ENCODE data around the gene PMPCA. TPM values are rescaled to one million over a fixed set of nuclear protein-coding genes. Genes with fewer than 3 reads are reported as not detected.
A peak's percentile ranks its signal among the peaks of the same experiment; 100 is the strongest.

PMPCA gene
- total and polyA plus RNA-seq, 4 donors, result 27.0 to 75.6 (median 41.6) TPM

DNA sequence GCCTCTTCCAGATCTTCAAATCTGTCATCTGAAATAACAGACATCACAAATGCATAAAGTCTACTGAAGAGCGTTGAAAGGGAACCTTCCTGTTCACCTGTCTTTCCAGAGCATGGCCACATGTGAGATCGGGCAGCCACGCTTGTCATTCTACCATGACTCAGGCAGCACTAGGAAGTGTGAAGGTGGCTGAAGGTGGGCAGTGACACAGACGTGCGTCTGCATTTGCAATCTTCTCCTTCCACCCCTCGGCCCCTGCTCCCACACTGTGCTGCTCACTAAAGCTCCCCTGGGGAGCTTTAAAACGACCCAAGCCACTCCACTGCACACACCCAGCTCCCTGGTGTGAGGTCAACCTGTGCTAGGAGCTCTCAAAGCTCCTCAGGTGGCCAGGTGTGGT, 2.5 kb upstream of the PMPCA start:
- peaks cover 5 to 36% (median 14%) of the 10 kb centered on the region in 4 donors for H3K36me3 ChIP-seq (ENCODE audit: control insufficient read depth in 4 of 4, insufficient read depth in 3 of 4, low read depth in 1 of 4, low read length in 3 of 4)
- H3K27me3 ChIP-seq (ENCODE audit: control insufficient read depth in 4 of 4, insufficient read depth in 4 of 4, low read length in 3 of 4), result no peaks in the 10 kb centered on the region
- peaks cover 3 to 22% (median 17%) of the 10 kb centered on the region in 4 donors for H3K4me1 ChIP-seq (ENCODE audit: control insufficient read depth in 4 of 4, insufficient read depth in 4 of 4, low read length in 3 of 4)
- no peak overlapping the region for H3K4me3 ChIP-seq (ENCODE audit: low read depth in 1 of 3, low read length in 3 of 3)
- TF ChIP-seq HNF4A (conservative IDR thresholded peaks at IDR 0.05), result no peak
- TF ChIP-seq EGR1 (IDR thresholded peaks at IDR 0.05; ENCODE audit: low read depth in 2 of 2), result no peak
- TF ChIP-seq ZBTB33 (IDR thresholded peaks at IDR 0.05), result no peak
- TF ChIP-seq, protein P1, sequence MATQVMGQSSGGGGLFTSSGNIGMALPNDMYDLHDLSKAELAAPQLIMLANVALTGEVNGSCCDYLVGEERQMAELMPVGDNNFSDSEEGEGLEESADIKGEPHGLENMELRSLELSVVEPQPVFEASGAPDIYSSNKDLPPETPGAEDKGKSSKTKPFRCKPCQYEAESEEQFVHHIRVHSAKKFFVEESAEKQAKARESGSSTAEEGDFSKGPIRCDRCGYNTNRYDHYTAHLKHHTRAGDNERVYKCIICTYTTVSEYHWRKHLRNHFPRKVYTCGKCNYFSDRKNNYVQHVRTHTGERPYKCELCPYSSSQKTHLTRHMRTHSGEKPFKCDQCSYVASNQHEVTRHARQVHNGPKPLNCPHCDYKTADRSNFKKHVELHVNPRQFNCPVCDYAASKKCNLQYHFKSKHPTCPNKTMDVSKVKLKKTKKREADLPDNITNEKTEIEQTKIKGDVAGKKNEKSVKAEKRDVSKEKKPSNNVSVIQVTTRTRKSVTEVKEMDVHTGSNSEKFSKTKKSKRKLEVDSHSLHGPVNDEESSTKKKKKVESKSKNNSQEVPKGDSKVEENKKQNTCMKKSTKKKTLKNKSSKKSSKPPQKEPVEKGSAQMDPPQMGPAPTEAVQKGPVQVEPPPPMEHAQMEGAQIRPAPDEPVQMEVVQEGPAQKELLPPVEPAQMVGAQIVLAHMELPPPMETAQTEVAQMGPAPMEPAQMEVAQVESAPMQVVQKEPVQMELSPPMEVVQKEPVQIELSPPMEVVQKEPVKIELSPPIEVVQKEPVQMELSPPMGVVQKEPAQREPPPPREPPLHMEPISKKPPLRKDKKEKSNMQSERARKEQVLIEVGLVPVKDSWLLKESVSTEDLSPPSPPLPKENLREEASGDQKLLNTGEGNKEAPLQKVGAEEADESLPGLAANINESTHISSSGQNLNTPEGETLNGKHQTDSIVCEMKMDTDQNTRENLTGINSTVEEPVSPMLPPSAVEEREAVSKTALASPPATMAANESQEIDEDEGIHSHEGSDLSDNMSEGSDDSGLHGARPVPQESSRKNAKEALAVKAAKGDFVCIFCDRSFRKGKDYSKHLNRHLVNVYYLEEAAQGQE (IDR thresholded peaks at IDR 0.05), result no peak
- TF ChIP-seq, protein P2, sequence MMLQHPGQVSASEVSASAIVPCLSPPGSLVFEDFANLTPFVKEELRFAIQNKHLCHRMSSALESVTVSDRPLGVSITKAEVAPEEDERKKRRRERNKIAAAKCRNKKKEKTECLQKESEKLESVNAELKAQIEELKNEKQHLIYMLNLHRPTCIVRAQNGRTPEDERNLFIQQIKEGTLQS (IDR thresholded peaks at IDR 0.05), result no peak
- TF ChIP-seq YY1 (IDR thresholded peaks at IDR 0.05), result no peak
- TF ChIP-seq, protein P3, sequence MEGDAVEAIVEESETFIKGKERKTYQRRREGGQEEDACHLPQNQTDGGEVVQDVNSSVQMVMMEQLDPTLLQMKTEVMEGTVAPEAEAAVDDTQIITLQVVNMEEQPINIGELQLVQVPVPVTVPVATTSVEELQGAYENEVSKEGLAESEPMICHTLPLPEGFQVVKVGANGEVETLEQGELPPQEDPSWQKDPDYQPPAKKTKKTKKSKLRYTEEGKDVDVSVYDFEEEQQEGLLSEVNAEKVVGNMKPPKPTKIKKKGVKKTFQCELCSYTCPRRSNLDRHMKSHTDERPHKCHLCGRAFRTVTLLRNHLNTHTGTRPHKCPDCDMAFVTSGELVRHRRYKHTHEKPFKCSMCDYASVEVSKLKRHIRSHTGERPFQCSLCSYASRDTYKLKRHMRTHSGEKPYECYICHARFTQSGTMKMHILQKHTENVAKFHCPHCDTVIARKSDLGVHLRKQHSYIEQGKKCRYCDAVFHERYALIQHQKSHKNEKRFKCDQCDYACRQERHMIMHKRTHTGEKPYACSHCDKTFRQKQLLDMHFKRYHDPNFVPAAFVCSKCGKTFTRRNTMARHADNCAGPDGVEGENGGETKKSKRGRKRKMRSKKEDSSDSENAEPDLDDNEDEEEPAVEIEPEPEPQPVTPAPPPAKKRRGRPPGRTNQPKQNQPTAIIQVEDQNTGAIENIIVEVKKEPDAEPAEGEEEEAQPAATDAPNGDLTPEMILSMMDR (IDR thresholded peaks at IDR 0.05; ENCODE audit: low read depth, low read length, missing input control), result no peak
- TF ChIP-seq SP1 (IDR thresholded peaks at IDR 0.05), result no peak
- TF ChIP-seq, protein P4, sequence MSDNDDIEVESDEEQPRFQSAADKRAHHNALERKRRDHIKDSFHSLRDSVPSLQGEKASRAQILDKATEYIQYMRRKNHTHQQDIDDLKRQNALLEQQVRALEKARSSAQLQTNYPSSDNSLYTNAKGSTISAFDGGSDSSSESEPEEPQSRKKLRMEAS (IDR thresholded peaks at IDR 0.05), result no peak
- TF ChIP-seq FOXA2 (IDR thresholded peaks at IDR 0.05), result no peak
- no peak for TF ChIP-seq HNF4G (IDR thresholded peaks at IDR 0.05)
- no peak for TF ChIP-seq JUND (IDR thresholded peaks at IDR 0.05)
- no peaks in the 10 kb centered on the region for H3K9me3 ChIP-seq (ENCODE audit: control insufficient read depth in 4 of 4, low read length in 3 of 4)
- WGBS, result 94% methylated on average over 7 of the region's 7 CpGs
- no peak overlapping the region for H3K9ac ChIP-seq (ENCODE audit: low read depth in 1 of 2, low read length in 2 of 2)
- DNase-seq (ENCODE audit: low spot score), result no peak
- H3K27ac ChIP-seq (ENCODE audit: low read depth in 1 of 2, low read length in 2 of 2), result no peak overlapping the region

- H3K9ac ChIP-seq (ENCODE audit: low read depth in 1 of 2, low read length in 2 of 2), result peak overlapping the region; percentile 15 to 36
- peaks cover 9 to 44% (median 22%) of the 10 kb centered on the region in 4 donors for H3K36me3 ChIP-seq (ENCODE audit: control insufficient read depth in 4 of 4, insufficient read depth in 3 of 4, low read depth in 1 of 4, low read length in 3 of 4)
- H3K9me3 ChIP-seq (ENCODE audit: control insufficient read depth in 4 of 4, low read length in 3 of 4), result no peaks in the 10 kb centered on the region
- 11% methylated on average over 71 of the region's 71 CpGs for WGBS
- peaks cover 3 to 22% (median 17%) of the 10 kb centered on the region in 4 donors for H3K4me1 ChIP-seq (ENCODE audit: control insufficient read depth in 4 of 4, insufficient read depth in 4 of 4, low read length in 3 of 4)
- H3K4me3 ChIP-seq (ENCODE audit: low read depth in 1 of 3, low read length in 3 of 3), result peak overlapping the region; percentile 67 to 76 (median 75)
- H3K27me3 ChIP-seq (ENCODE audit: control insufficient read depth in 4 of 4, insufficient read depth in 4 of 4, low read length in 3 of 4), result no peaks in the 10 kb centered on the region
- DNase-seq (ENCODE audit: low spot score), result no peak
- peak overlapping the region; percentile 76 to 81 for H3K27ac ChIP-seq (ENCODE audit: low read depth in 1 of 2, low read length in 2 of 2)
- TF ChIP-seq SP1 (IDR thresholded peaks at IDR 0.05) (no peak), RXRA (IDR thresholded peaks at IDR 0.05) (peak; percentile 30 to 62), YY1 (IDR thresholded peaks at IDR 0.05) (peak; percentile 24), HNF4A (conservative IDR thresholded peaks at IDR 0.05) (no peak), TAF1 (conservative IDR thresholded peaks at IDR 0.05) (no peak), RAD21 (IDR thresholded peaks at IDR 0.05) (no peak), FOXA2 (IDR thresholded peaks at IDR 0.05) (no peak), EGR1 (IDR thresholded peaks at IDR 0.05; ENCODE audit: low read depth in 2 of 2) (no peak), ZBTB33 (IDR thresholded peaks at IDR 0.05) (no peak)
- TF ChIP-seq, protein P3 (IDR thresholded peaks at IDR 0.05; ENCODE audit: low read depth, low read length, missing input control), result no peak
- TF ChIP-seq, protein P4 (IDR thresholded peaks at IDR 0.05), result peak; percentile 97
Measured at GRCh38 chr9:136409557-136410455, 652 bp upstream of the PMPCA start.

Measured in liver (tissue), 9 donors.